CD4-positive, CD25-positive, alpha-beta regulatory T cell (primary cell): ENCODE results near the gene STIM1. TPM values are rescaled to one million over a fixed set of nuclear protein-coding genes. Genes with fewer than 3 reads are reported as not detected.

ENCODE experiments used
- ATAC-seq, 2 donors: fragments of 150-1000 bp; cut with Tn5 transposase; one replicate each; pipeline ENCODE4 v1.10.0; 2021; ENCODE audit warnings: low read depth in 2 of 2, moderate number of reproducible peaks in 2 of 2, moderate library complexity in 1 of 2
- DNase-seq, 3 donors: peaks; one replicate each; pipeline versions ENCODE4 v3.0.0 to v3.0.0-alpha.2; 2012 to 2022; ENCODE audit warnings: mixed read lengths in 1 of 3
- H3K27ac ChIP-seq: one replicate; pipeline ENCODE4 v1.7.0; 2013; ENCODE audit warnings: mild to moderate bottlenecking, low read length; ENCODE audit not compliant: insufficient read depth, poor library complexity, severe bottlenecking
- H3K27me3 ChIP-seq: one replicate; pipeline ENCODE4 v1.7.0; 2013; ENCODE audit warnings: low read length; ENCODE audit not compliant: control insufficient read depth, insufficient read depth
- H3K36me3 ChIP-seq: one replicate; pipeline ENCODE4 v1.7.0; 2013; ENCODE audit warnings: mild to moderate bottlenecking, low read length, moderate library complexity; ENCODE audit not compliant: control insufficient read depth, insufficient read depth
- H3K4me1 ChIP-seq: 2 replicates; pipeline ENCODE4 v1.7.0; 2013; ENCODE audit warnings: mild to moderate bottlenecking, low read length; ENCODE audit not compliant: insufficient read depth, control insufficient read depth, poor library complexity, severe bottlenecking
- H3K4me3 ChIP-seq: one replicate; pipeline ENCODE4 v1.7.0; 2013; ENCODE audit warnings: low read depth, mild to moderate bottlenecking, low read length, moderate library complexity
- H3K9me3 ChIP-seq, 2 experiments: 1 replicate in 1 of 2; 2 replicates in 1 of 2; pipeline ENCODE4 v1.7.0; 2013; ENCODE audit warnings: low read length in 2 of 2, mild to moderate bottlenecking in 1 of 2, moderate library complexity in 1 of 2; ENCODE audit not compliant: control insufficient read depth in 2 of 2
- H3K27ac Mint-ChIP-seq, 3 donors: one replicate each; pipeline ENCODE4 v1.8.0; 2020 to 2022; ENCODE audit warnings: mild to moderate bottlenecking in 3 of 3, mixed read lengths in 3 of 3, moderate library complexity in 2 of 3
- H3K27me3 Mint-ChIP-seq: one replicate; pipeline ENCODE4 v1.8.0; 2022; ENCODE audit warnings: mild to moderate bottlenecking, mixed read lengths
- H3K36me3 Mint-ChIP-seq: one replicate; pipeline ENCODE4 v1.8.0; 2020; ENCODE audit warnings: mixed read lengths
- H3K4me1 Mint-ChIP-seq, 4 donors: one replicate each; pipeline ENCODE4 v1.8.0; 2020 to 2022; ENCODE audit warnings: mixed read lengths in 4 of 4, mild to moderate bottlenecking in 1 of 4
- H3K4me3 Mint-ChIP-seq, 4 donors: one replicate each; pipeline ENCODE4 v1.8.0; 2020 to 2022; ENCODE audit warnings: mild to moderate bottlenecking in 4 of 4, mixed read lengths in 4 of 4, moderate library complexity in 3 of 4
- H3K9me3 Mint-ChIP-seq, 7 donors: one replicate each; pipeline ENCODE4 v1.8.0; 2020 to 2022; ENCODE audit warnings: mixed read lengths in 7 of 7, mild to moderate bottlenecking in 3 of 7, moderate library complexity in 2 of 7
- polyA plus RNA-seq, 4 donors: library from polyadenylated mRNA; unstranded; fragments of 300-500 nt; fragmentation: Illumina TruSeq; gene quantifications; one replicate each; pipeline ENCODE4 v1.2.3, GENCODE V29; 2021
- total RNA-seq: library from RNA; stranded (reverse); gene quantifications from one replicate; pipeline ENCODE4 v1.2.3, GENCODE V29; 2022

The STIM1 gene
- total and polyA plus RNA-seq, 5 donors from 2014 or later: 25.7 to 134 (median 29.8) TPM

DNA sequence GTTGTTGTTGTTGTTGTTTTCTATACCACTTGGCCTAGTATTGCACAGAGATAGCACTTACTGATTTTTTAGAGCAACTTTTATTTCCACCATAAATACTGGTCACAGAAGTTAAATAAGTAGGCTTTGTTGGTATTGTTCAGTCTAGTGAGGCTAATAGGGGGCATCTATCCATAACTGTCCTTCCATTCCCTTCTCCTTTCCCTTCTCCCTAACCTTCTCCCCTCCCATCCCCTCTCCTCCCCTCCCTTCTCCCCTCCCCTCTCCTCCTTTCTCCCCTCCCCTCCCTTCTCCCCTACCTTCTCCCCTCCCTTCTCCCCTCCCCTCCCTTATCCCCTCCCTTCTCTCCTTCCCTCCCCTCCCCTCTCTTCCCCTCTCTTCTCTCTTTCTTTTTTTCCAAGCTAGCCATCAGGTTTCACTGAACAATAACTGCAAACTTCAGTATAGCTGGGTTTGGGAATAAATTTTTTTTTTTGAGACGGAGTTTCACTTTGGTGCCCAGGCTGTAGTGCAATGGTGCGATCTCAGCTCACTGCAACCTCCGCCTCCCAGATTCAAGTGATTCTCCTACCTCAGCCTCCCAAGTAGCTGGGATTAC lies 56.5 kb downstream of the STIM1 start:
- peak overlapping the region in 2 of 4 donors; percentile 1 to 13 for H3K4me3 Mint-ChIP-seq
- no peak overlapping the region for H3K27ac ChIP-seq
- ATAC-seq (no peak), DNase-seq (no peak)
- no peaks in the 10 kb centered on the region for H3K27me3 Mint-ChIP-seq
- no peaks in the 10 kb centered on the region for H3K36me3 ChIP-seq
- H3K9me3 Mint-ChIP-seq: no peaks in the 10 kb centered on the region
- no peaks in the 10 kb centered on the region for H3K9me3 ChIP-seq
- peaks cover 2% of the 10 kb centered on the region for H3K36me3 Mint-ChIP-seq
- peak overlapping the region; percentile 49 to 53 (median 52) for H3K27ac Mint-ChIP-seq
- H3K27me3 ChIP-seq: no peaks in the 10 kb centered on the region
- H3K4me1 Mint-ChIP-seq: peaks cover 42 to 72% (median 51%) of the 10 kb centered on the region in 4 donors
- peaks cover 26% of the 10 kb centered on the region for H3K4me1 ChIP-seq
- no peak overlapping the region for H3K4me3 ChIP-seq

GRCh38 chr11:3913921-3914320 lies 58.5 kb downstream of the STIM1 start:
- Mint-ChIP-seq H3K36me3 (peaks cover 10% of the 10 kb centered on the region), H3K9me3 (no peaks in the 10 kb centered on the region), H3K4me3 (no peak overlapping the region), H3K27me3 (no peaks in the 10 kb centered on the region), H3K27ac (no peak overlapping the region), H3K4me1 (peaks cover 49 to 79% (median 57%) of the 10 kb centered on the region in 4 donors)
- no peaks in the 10 kb centered on the region for H3K9me3 ChIP-seq
- DNase-seq: no peak
- H3K36me3 ChIP-seq: no peaks in the 10 kb centered on the region
- no peaks in the 10 kb centered on the region for H3K27me3 ChIP-seq
- H3K4me1 ChIP-seq: peaks cover 27% of the 10 kb centered on the region
- H3K4me3 ChIP-seq: no peak overlapping the region
- ATAC-seq: no peak
- H3K27ac ChIP-seq: no peak overlapping the region

DNA sequence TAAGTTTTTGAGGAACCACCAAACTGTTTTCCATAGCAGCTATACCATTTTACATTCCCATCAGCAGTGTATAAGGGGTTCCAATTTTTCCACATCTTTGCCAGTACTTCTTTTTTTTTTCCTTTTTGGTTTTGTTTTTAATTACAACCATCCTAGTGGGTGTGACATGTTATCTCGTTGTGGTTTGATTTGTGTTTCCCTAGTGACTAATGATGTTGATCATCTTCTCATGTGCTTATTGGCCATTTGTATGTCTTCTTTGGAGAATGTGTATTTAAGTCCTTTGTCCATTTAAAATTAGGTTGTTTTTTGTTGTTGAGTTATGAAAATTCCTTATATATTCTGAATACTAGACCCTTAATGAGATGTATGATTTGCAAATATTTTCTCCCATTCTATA lies 59.3 kb downstream of the STIM1 start:
- H3K4me1 Mint-ChIP-seq: peaks cover 46 to 83% (median 59%) of the 10 kb centered on the region in 4 donors

DNA sequence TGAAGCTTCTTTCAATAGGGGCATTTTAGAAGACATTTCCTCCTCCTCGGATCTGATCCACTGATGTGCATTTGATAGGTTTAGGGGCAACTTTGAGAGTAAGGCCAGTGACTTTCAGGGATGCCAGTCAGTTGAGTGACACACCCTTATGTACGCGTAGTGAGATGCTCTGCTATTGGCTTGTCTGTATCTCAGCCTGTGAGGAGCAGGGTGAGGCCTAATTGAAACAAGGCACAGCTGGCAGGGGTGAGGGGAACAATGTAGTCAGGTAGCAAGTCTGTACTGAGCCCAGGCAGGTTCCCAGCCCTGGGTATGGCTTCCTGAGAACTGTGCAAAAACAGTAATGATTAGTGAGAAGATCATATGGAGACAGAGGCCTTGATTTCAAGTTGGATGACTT lies 61.5 kb downstream of the STIM1 start:
- peak overlapping the region in 3 of 4 donors; percentile 41 to 67 (median 52) for H3K4me3 Mint-ChIP-seq
- Histone ChIP-seq H3K36me3 (no peaks in the 10 kb centered on the region), H3K4me3 (no peak overlapping the region), H3K27me3 (no peaks in the 10 kb centered on the region), H3K9me3 (no peaks in the 10 kb centered on the region), H3K4me1 (peaks cover 42% of the 10 kb centered on the region), H3K27ac (no peak overlapping the region)
- no peaks in the 10 kb centered on the region for H3K27me3 Mint-ChIP-seq
- no peak for ATAC-seq
- peak overlapping the region; percentile 61 to 83 (median 79) for H3K27ac Mint-ChIP-seq
- peaks cover 0 to 2% (median 0%) of the 10 kb centered on the region in 7 donors for H3K9me3 Mint-ChIP-seq
- peaks cover 51 to 85% (median 62%) of the 10 kb centered on the region in 4 donors for H3K4me1 Mint-ChIP-seq
- H3K36me3 Mint-ChIP-seq: peaks cover 10% of the 10 kb centered on the region
- DNase-seq: peak in 1 of 3 donors; percentile 79

More for the DNA sequence above, 59.3 kb downstream of the STIM1 start:
- Mint-ChIP-seq H3K27ac (peak overlapping the region in 2 of 3 donors; percentile 49 to 58), H3K36me3 (peaks cover 10% of the 10 kb centered on the region), H3K27me3 (no peaks in the 10 kb centered on the region), H3K4me3 (peak overlapping the region in 1 of 4 donors; percentile 36), H3K9me3 (no peaks in the 10 kb centered on the region)
- DNase-seq (peak in 2 of 3 donors; percentile 35 to 59), ATAC-seq (peak in 1 of 2 donors; percentile 27)
- Histone ChIP-seq H3K4me3 (no peak overlapping the region), H3K4me1 (peaks cover 34% of the 10 kb centered on the region), H3K9me3 (no peaks in the 10 kb centered on the region), H3K27ac (no peak overlapping the region), H3K27me3 (no peaks in the 10 kb centered on the region), H3K36me3 (no peaks in the 10 kb centered on the region)

DNA sequence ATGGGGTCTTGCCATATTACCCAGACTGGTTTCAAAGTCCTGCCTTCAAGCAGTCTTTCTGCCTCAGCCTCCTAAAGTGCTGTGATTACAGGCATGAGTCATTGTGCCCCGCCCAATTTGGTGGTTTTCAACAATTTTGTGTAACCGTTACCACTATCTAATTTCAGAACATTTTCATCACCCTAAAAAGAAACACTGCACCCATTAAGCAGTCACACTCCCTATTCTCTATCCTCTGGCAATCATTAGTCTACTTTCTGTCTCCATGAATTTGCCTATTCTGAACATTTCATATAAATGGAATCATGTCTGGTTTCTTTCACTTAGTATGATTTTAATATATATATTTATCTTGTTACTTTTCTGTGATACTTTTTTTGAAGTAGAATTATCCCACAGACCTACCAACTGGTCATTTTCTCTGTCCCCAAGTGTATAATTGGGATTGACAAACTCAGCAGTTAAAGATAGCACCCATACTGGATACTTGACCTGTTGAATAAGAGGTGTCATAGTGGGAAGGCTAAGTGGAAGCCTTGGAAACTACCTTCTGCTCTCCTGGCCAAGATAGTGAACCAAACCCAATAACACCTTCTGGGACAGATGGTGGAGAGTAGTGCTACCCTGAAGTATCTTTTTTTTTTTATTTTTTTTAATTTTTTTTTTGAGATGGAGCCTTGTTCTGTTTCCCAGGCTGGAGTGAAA lies 64.8 kb downstream of the STIM1 start:
- Mint-ChIP-seq H3K27me3 (no peaks in the 10 kb centered on the region), H3K4me3 (peak overlapping the region in 3 of 4 donors; percentile 7 to 59 (median 33)), H3K27ac (peak overlapping the region; percentile 27 to 83 (median 32)), H3K36me3 (peaks cover 10% of the 10 kb centered on the region), H3K9me3 (peaks cover 0 to 2% (median 0%) of the 10 kb centered on the region in 7 donors), H3K4me1 (peaks cover 35 to 67% (median 41%) of the 10 kb centered on the region in 4 donors)
- ATAC-seq: peak; percentile 84 to 88
- DNase-seq: peak; percentile 39 to 91 (median 48)
- H3K4me3 ChIP-seq: peak overlapping the region; percentile 42
- no peaks in the 10 kb centered on the region for H3K9me3 ChIP-seq
- peaks cover 2% of the 10 kb centered on the region for H3K36me3 ChIP-seq
- H3K27ac ChIP-seq: peak overlapping the region; percentile 58
- no peaks in the 10 kb centered on the region for H3K27me3 ChIP-seq
- peaks cover 43% of the 10 kb centered on the region for H3K4me1 ChIP-seq

GRCh38 chr11:3922056-3922455 lies 66.6 kb downstream of the STIM1 start:
- no peak overlapping the region for H3K4me3 ChIP-seq
- H3K36me3 Mint-ChIP-seq: peaks cover 7% of the 10 kb centered on the region
- H3K4me1 Mint-ChIP-seq: peaks cover 36 to 64% (median 44%) of the 10 kb centered on the region in 4 donors
- H3K4me3 Mint-ChIP-seq: peak overlapping the region in 1 of 4 donors; percentile 32
- no peaks in the 10 kb centered on the region for H3K27me3 Mint-ChIP-seq
- H3K27ac Mint-ChIP-seq: peak overlapping the region in 2 of 3 donors; percentile 56 to 83
- no peak for DNase-seq
- H3K36me3 ChIP-seq: peaks cover 2% of the 10 kb centered on the region
- H3K9me3 Mint-ChIP-seq: peaks cover 0 to 2% (median 0%) of the 10 kb centered on the region in 7 donors
- H3K4me1 ChIP-seq: peaks cover 34% of the 10 kb centered on the region
- no peaks in the 10 kb centered on the region for H3K27me3 ChIP-seq
- H3K27ac ChIP-seq: no peak overlapping the region
- no peaks in the 10 kb centered on the region for H3K9me3 ChIP-seq
- ATAC-seq: no peak

DNA sequence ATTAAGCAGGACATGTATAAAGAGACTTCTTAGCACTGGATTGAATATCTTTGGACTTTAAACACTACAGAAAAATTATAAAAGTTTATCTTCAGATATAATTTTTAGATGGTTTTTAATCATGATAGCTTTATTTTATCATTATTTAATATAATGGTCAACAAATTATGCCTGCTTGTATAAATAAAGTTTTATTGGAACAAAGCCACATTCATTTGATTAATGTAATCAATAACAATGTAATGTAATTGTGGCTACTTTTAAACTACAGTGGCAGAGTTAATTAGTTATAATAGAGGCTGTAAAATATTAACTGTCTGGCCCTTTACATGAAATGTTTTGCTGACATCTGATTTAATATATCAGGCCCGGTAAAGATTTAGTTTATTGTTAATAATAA lies 70.0 kb downstream of the STIM1 start:
- Histone ChIP-seq H3K36me3 (peaks cover 7% of the 10 kb centered on the region), H3K9me3 (no peaks in the 10 kb centered on the region), H3K27me3 (no peaks in the 10 kb centered on the region), H3K4me3 (no peak overlapping the region), H3K4me1 (peaks cover 8% of the 10 kb centered on the region), H3K27ac (no peak overlapping the region)
- peaks cover 4% of the 10 kb centered on the region for H3K36me3 Mint-ChIP-seq
- DNase-seq (no peak), ATAC-seq (no peak)
- peaks cover 0 to 2% (median 0%) of the 10 kb centered on the region in 7 donors for H3K9me3 Mint-ChIP-seq
- no peak overlapping the region for H3K4me3 Mint-ChIP-seq
- H3K27me3 Mint-ChIP-seq: no peaks in the 10 kb centered on the region
- no peak overlapping the region for H3K27ac Mint-ChIP-seq
- H3K4me1 Mint-ChIP-seq: peaks cover 22 to 53% (median 28%) of the 10 kb centered on the region in 4 donors
